Tibial artery (tissue), 4 donors: Measurements from ENCODE around the gene FOXJ2.
A peak's percentile ranks its signal among the peaks of the same experiment; 100 is the strongest.
"Not testable (repeated sequence)": the region's sequence is repeated elsewhere in the genome, so short reads cannot be mapped to it uniquely, and the experiment has no call there.

Source experiments
- DNase-seq, 2 donors: peaks; one replicate each; pipeline ENCODE4 v3.0.0-alpha.2; 2019
- H3K27ac ChIP-seq, 2 donors: fragments of 200-600 bp; sonication (generic) in 1 of 2; 1 replicate in 1 of 2; 2 replicates in 1 of 2; pipeline ENCODE4 v1.5.1; 2018 to 2019; ENCODE audit warnings: mild to moderate bottlenecking in 1 of 2
- H3K27me3 ChIP-seq, 2 donors: fragments of 200-600 bp; sonication (generic) in 1 of 2; one replicate each; pipeline versions ENCODE4 v1.5.1 to v1.6.0; 2016 to 2019
- H3K36me3 ChIP-seq, 3 donors: fragments of 200-600 bp; sonication (generic) in 2 of 3; one replicate each; pipeline ENCODE4 v1.5.1; 2016 to 2019; ENCODE audit warnings: mild to moderate bottlenecking in 2 of 3
- H3K4me1 ChIP-seq, 4 donors: fragments of 200-600 bp; sonication (generic) in 2 of 4; 1 replicate in 3 of 4; 2 replicates in 1 of 4; pipeline ENCODE4 v1.5.1; 2016 to 2019
- H3K4me3 ChIP-seq, 2 donors: fragments of 200-600 bp; sonication (generic) in 1 of 2; 1 replicate in 1 of 2; 2 replicates in 1 of 2; pipeline ENCODE4 v1.5.1; 2018 to 2019; ENCODE audit warnings: mild to moderate bottlenecking in 2 of 2
- H3K9me3 ChIP-seq, 3 donors: fragments of 200-600 bp; sonication (generic) in 1 of 3; one replicate each; pipeline ENCODE4 v1.5.1; 2016 to 2019
- CTCF ChIP-seq, 2 experiments: fragments of 200-600 bp in 1 of 2; fragments of 450-650 bp in 1 of 2; IDR thresholded peaks; one replicate each; pipeline ENCODE4 v1.5.1; 2017 to 2019; ENCODE audit warnings: antibody characterized with exemption in 2 of 2, mild to moderate bottlenecking in 1 of 2, moderate library complexity in 1 of 2
- intact Hi-C: fragments of 100-400 bp; cut with DNase I; formaldehyde crosslinking; loops from one replicate; pipeline ENCODE4 v1.15.0; 2023; ENCODE audit warnings: low total_unique reads

FOXJ2 gene

GRCh38 chr12:8081251-8081920 lies 48.9 kb downstream of the FOXJ2 start:
- H3K9me3 ChIP-seq: no peaks in the 10 kb centered on the region
- peaks cover 0 to 3% (median 0%) of the 10 kb centered on the region in 3 donors for H3K36me3 ChIP-seq
- H3K27me3 ChIP-seq: no peaks in the 10 kb centered on the region
- H3K4me1 ChIP-seq: peaks cover 0 to 31% (median 10%) of the 10 kb centered on the region in 4 donors
- intact Hi-C loops: loop anchor here (10.0 kb wide), 1 partner anchor 153 kb away; no protein-coding TSS in a partner anchor
- peak overlapping the region; percentile 87 to 97 for H3K27ac ChIP-seq
- no peak for DNase-seq
- H3K4me3 ChIP-seq: peak overlapping the region; percentile 64 to 87
- TF ChIP-seq CTCF (IDR thresholded peaks at IDR 0.05): no peak

GRCh38 chr12:8082808-8083100 lies 50.2 kb downstream of the FOXJ2 start:
- peak overlapping the region; percentile 64 to 87 for H3K4me3 ChIP-seq
- intact Hi-C loops: loop anchor here (10.0 kb wide), 1 partner anchor 152 kb away; no protein-coding TSS in a partner anchor
- no peaks in the 10 kb centered on the region for H3K27me3 ChIP-seq
- no peak for DNase-seq
- H3K4me1 ChIP-seq: peaks cover 0 to 41% (median 10%) of the 10 kb centered on the region in 4 donors
- no peak for TF ChIP-seq CTCF (IDR thresholded peaks at IDR 0.05)
- peaks cover 0 to 4% (median 0%) of the 10 kb centered on the region in 3 donors for H3K36me3 ChIP-seq
- peak overlapping the region; percentile 87 to 97 for H3K27ac ChIP-seq
- H3K9me3 ChIP-seq: no peaks in the 10 kb centered on the region

- H3K27ac ChIP-seq, DNase-seq, H3K27me3 ChIP-seq, H3K9me3 ChIP-seq, H3K4me3 ChIP-seq: not testable (repeated sequence)
- peaks cover 0 to 40% (median 10%) of the 10 kb centered on the region in 4 donors for H3K4me1 ChIP-seq
- H3K36me3 ChIP-seq: peaks cover 0 to 12% (median 3%) of the 10 kb centered on the region in 3 donors
- intact Hi-C loops: loop anchor here (10.0 kb wide), 1 partner anchor 150 kb away; no protein-coding TSS in a partner anchor
These were observed 51.8 kb downstream of the FOXJ2 start for GRCh38 chr12:8084351-8084750.

GRCh38 chr12:8087666-8088065 lies 55.1 kb downstream of the FOXJ2 start:
- Histone ChIP-seq H3K36me3 (peaks cover 31 to 39% (median 36%) of the 10 kb centered on the region in 3 donors), H3K4me1 (peaks cover 0 to 32% (median 8%) of the 10 kb centered on the region in 4 donors), H3K9me3 (no peaks in the 10 kb centered on the region), H3K27ac (no peak overlapping the region), H3K4me3 (no peak overlapping the region), H3K27me3 (no peaks in the 10 kb centered on the region)
- no peak for DNase-seq
- intact Hi-C loops: loop anchor here (10.0 kb wide), 1 partner anchor 147 kb away; no protein-coding TSS in a partner anchor
- no peak for TF ChIP-seq CTCF (IDR thresholded peaks at IDR 0.05)

GRCh38 chr12:8088574-8088973 lies 56.1 kb downstream of the FOXJ2 start:
- Histone ChIP-seq H3K27ac (no peak overlapping the region), H3K36me3 (peaks cover 40 to 49% (median 45%) of the 10 kb centered on the region in 3 donors), H3K27me3 (no peaks in the 10 kb centered on the region), H3K4me1 (peaks cover 0 to 24% (median 3%) of the 10 kb centered on the region in 4 donors), H3K9me3 (no peaks in the 10 kb centered on the region), H3K4me3 (no peak overlapping the region)
- DNase-seq: no peak
- intact Hi-C loops: loop anchor here (10.0 kb wide), 1 partner anchor 146 kb away; no protein-coding TSS in a partner anchor
- TF ChIP-seq CTCF (IDR thresholded peaks at IDR 0.05): no peak

GRCh38 chr12:8089277-8089676 lies 56.8 kb downstream of the FOXJ2 start:
- H3K36me3 ChIP-seq: peaks cover 45 to 56% (median 52%) of the 10 kb centered on the region in 3 donors
- not testable (repeated sequence) for DNase-seq

More at GRCh38 chr12:8089277-8089676, 56.8 kb downstream of the FOXJ2 start:
- not testable (repeated sequence) for H3K27ac ChIP-seq, H3K9me3 ChIP-seq, H3K27me3 ChIP-seq, H3K4me3 ChIP-seq
- peaks cover 0 to 17% (median 0%) of the 10 kb centered on the region in 4 donors for H3K4me1 ChIP-seq
- intact Hi-C loops: loop anchor here (10.0 kb wide), 1 partner anchor 146 kb away; no protein-coding TSS in a partner anchor
